DND-41 (cell line): ENCODE data around the gene GIPC3.

Experiments
- ATAC-seq: fragments of 200-7000 bp; cut with Tn5 transposase; 3 replicates; pipeline ENCODE4 v1.9.1; 2021; ENCODE audit warnings: low read depth; ENCODE audit not compliant: insufficient read depth
- DNase-seq: peaks from one replicate; pipeline ENCODE4 v3.0.0-alpha.2; 2020
- H2AFZ ChIP-seq: 2 replicates; pipeline ENCODE4 v1.6.0; 2012; ENCODE audit warnings: low read depth, low read length
- H3K27ac ChIP-seq: 2 replicates; pipeline ENCODE4 v1.5.1; 2012; ENCODE audit warnings: low read length, inconsistent platforms
- H3K27me3 ChIP-seq: fragments of 200-600 bp; sonication (generic); 2 replicates; pipeline ENCODE4 v1.6.0; 2012; ENCODE audit warnings: low read length, mild to moderate bottlenecking, inconsistent platforms; ENCODE audit not compliant: insufficient read depth, poor library complexity
- H3K36me3 ChIP-seq: 2 replicates; pipeline ENCODE4 v1.5.1; 2012; ENCODE audit warnings: low read length, inconsistent platforms; ENCODE audit not compliant: insufficient read depth
- H3K4me1 ChIP-seq: 2 replicates; pipeline ENCODE4 v1.5.1; 2012; ENCODE audit warnings: mild to moderate bottlenecking, low read length; ENCODE audit not compliant: insufficient read depth
- H3K4me2 ChIP-seq: 2 replicates; pipeline ENCODE4 v1.6.0; 2012; ENCODE audit warnings: mild to moderate bottlenecking, moderate library complexity, low read length, inconsistent platforms; ENCODE audit not compliant: insufficient read depth
- H3K4me3 ChIP-seq, 2 experiments: fragments of 200-600 bp in 1 of 2; shearing (Covaris generic) in 1 of 2; 2 replicates each; pipeline ENCODE4 v1.5.1; 2012 to 2016; ENCODE audit warnings: inconsistent platforms in 2 of 2, low read length in 2 of 2, mild to moderate bottlenecking in 2 of 2, low read depth in 1 of 2, moderate library complexity in 1 of 2
- H3K79me2 ChIP-seq: 2 replicates; pipeline ENCODE4 v1.6.0; 2012; ENCODE audit warnings: low read length, inconsistent platforms; ENCODE audit not compliant: insufficient read depth
- H3K9ac ChIP-seq: 2 replicates; pipeline ENCODE4 v1.6.0; 2012; ENCODE audit warnings: low read depth, mild to moderate bottlenecking, inconsistent platforms, low read length, moderate library complexity
- H3K9me3 ChIP-seq: 2 replicates; pipeline ENCODE4 v1.5.1; 2012; ENCODE audit warnings: low read length, moderate library complexity, mild to moderate bottlenecking, inconsistent platforms; ENCODE audit not compliant: insufficient read depth, severe bottlenecking
- H4K20me1 ChIP-seq: 2 replicates; pipeline ENCODE4 v1.6.0; 2012; ENCODE audit warnings: low read length; ENCODE audit not compliant: insufficient read depth
- EZH2 ChIP-seq: IDR thresholded peaks from 3 replicates; pipeline ENCODE4 v1.6.1; 2012; ENCODE audit warnings: borderline replicate concordance, low read depth, mild to moderate bottlenecking, moderate library complexity, low read length, inconsistent platforms; ENCODE audit not compliant: severe bottlenecking
- TF ChIP-seq, protein P1 (sequence below): IDR thresholded peaks from 2 replicates; pipeline ENCODE4 v1.5.1; 2012; ENCODE audit warnings: borderline replicate concordance, low read length, moderate library complexity, mild to moderate bottlenecking; ENCODE audit not compliant: poor library complexity, severe bottlenecking; ENCODE audit errors: extremely low read depth

Gene GIPC3

GRCh38 chr19:3545669-3546034, 39.6 kb upstream of the GIPC3 start:
- Histone ChIP-seq H3K4me3 (no peak overlapping the region), H3K4me1 (no peaks in the 10 kb centered on the region), H3K27ac (no peak overlapping the region), H3K4me2 (no peak overlapping the region), H4K20me1 (peaks cover 43% of the 10 kb centered on the region), H3K79me2 (no peaks in the 10 kb centered on the region), H3K9me3 (no peaks in the 10 kb centered on the region), H3K9ac (no peak overlapping the region), H3K27me3 (no peaks in the 10 kb centered on the region), H3K36me3 (peaks cover 51% of the 10 kb centered on the region), H2AFZ (no peak overlapping the region)
- no peak; the same call in 2 of the 3 replicates for ATAC-seq
- no peak for DNase-seq
- TF ChIP-seq, protein P1, sequence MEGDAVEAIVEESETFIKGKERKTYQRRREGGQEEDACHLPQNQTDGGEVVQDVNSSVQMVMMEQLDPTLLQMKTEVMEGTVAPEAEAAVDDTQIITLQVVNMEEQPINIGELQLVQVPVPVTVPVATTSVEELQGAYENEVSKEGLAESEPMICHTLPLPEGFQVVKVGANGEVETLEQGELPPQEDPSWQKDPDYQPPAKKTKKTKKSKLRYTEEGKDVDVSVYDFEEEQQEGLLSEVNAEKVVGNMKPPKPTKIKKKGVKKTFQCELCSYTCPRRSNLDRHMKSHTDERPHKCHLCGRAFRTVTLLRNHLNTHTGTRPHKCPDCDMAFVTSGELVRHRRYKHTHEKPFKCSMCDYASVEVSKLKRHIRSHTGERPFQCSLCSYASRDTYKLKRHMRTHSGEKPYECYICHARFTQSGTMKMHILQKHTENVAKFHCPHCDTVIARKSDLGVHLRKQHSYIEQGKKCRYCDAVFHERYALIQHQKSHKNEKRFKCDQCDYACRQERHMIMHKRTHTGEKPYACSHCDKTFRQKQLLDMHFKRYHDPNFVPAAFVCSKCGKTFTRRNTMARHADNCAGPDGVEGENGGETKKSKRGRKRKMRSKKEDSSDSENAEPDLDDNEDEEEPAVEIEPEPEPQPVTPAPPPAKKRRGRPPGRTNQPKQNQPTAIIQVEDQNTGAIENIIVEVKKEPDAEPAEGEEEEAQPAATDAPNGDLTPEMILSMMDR = no peak
- no peak for TF ChIP-seq EZH2

GRCh38 chr19:3546119-3546518, 39.2 kb upstream of the GIPC3 start:
- DNase-seq (no peak), ATAC-seq (no peak)
- Histone ChIP-seq H3K27me3 (no peaks in the 10 kb centered on the region), H3K4me3 (no peak overlapping the region), H3K9ac (no peak overlapping the region), H3K79me2 (no peaks in the 10 kb centered on the region), H4K20me1 (peaks cover 43% of the 10 kb centered on the region), H3K4me1 (no peaks in the 10 kb centered on the region), H3K4me2 (no peak overlapping the region), H3K36me3 (peaks cover 56% of the 10 kb centered on the region), H3K27ac (no peak overlapping the region), H2AFZ (no peak overlapping the region), H3K9me3 (no peaks in the 10 kb centered on the region)
- TF ChIP-seq, protein P1 = no peak
- no peak for TF ChIP-seq EZH2

DNA sequence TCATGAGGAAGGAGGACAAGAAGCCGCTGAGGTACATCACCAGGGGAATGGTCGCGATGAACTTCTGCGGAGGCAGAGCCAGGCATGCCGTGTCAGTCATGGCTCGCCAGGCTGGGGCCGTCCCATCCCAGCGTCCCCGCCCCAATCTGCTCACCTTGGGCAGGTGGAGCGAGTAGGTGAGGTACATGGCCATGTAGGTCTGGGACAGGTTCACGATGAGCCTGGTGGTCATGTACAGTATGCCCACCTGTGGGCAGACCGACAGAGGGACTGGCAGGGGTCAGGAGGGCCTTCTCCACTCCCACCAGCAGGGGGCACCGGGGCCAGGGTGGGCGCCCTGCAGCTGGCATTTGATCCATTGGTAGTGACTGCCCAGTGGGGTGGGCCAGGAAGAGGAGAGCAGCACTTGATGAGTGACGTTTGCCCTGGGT, 38.0 kb upstream of the GIPC3 start:
- no peak overlapping the region for H3K4me3 ChIP-seq
- H3K9ac ChIP-seq = no peak overlapping the region
- no peaks in the 10 kb centered on the region for H3K27me3 ChIP-seq
- no peak overlapping the region for H3K27ac ChIP-seq
- H3K9me3 ChIP-seq = no peaks in the 10 kb centered on the region
- DNase-seq = peak; percentile 35
- peaks cover 6% of the 10 kb centered on the region for H3K79me2 ChIP-seq
- TF ChIP-seq EZH2 = no peak
- TF ChIP-seq, protein P1 = peak; percentile 67
- peaks cover 43% of the 10 kb centered on the region for H4K20me1 ChIP-seq
- peaks cover 56% of the 10 kb centered on the region for H3K36me3 ChIP-seq
- H3K4me1 ChIP-seq = no peaks in the 10 kb centered on the region
- no peak overlapping the region for H3K4me2 ChIP-seq
- no peak overlapping the region for H2AFZ ChIP-seq
- ATAC-seq = 0 out of 3 replicates have a peak, but pooled peaks have one; percentile 25

GRCh38 chr19:3547767-3548282, 37.5 kb upstream of the GIPC3 start:
- Histone ChIP-seq H3K9me3 (no peaks in the 10 kb centered on the region), H3K9ac (no peak overlapping the region), H3K4me1 (no peaks in the 10 kb centered on the region), H3K4me3 (no peak overlapping the region), H3K36me3 (peaks cover 53% of the 10 kb centered on the region), H3K27me3 (no peaks in the 10 kb centered on the region), H3K4me2 (no peak overlapping the region), H2AFZ (no peak overlapping the region), H3K79me2 (peaks cover 11% of the 10 kb centered on the region), H3K27ac (no peak overlapping the region), H4K20me1 (peaks cover 41% of the 10 kb centered on the region)
- DNase-seq (no peak), ATAC-seq (no peak)
- TF ChIP-seq, protein P1 = no peak
- TF ChIP-seq EZH2 = no peak
